IMR-90 (cell line): ENCODE results near the gene RNASE12. TPM values are rescaled to one million over a fixed set of nuclear protein-coding genes. Genes with fewer than 3 reads are reported as not detected.

ENCODE experiments used
- ATAC-seq: fragments of 200-7000 bp; cut with Tn5 transposase; 2 replicates; pipeline ENCODE4 v1.9.1; 2020; ENCODE audit warnings: low read depth, mild to moderate bottlenecking, moderate library complexity
- BruUV-seq: library from RNA; stranded (reverse); fragments of 400-500 nt; replicated peaks from 2 replicates; lab custom pipeline; 2021; lab: Mats Ljungman, UMichigan
- CTCF ChIA-PET: fragments of 300-600 bp; formaldehyde crosslinking; extraction: SDS; loops from one replicate; lab custom pipeline; 2021; ENCODE audit warnings: antibody characterized with exemption; lab: Yijun Ruan, JAX
- POLR2A ChIA-PET: fragments of 300-600 bp; sonication (Branson Sonifier 250); formaldehyde crosslinking; loops from one replicate; lab custom pipeline; 2022; ENCODE audit warnings: antibody characterized with exemption; ENCODE audit not compliant: unreplicated experiment; lab: Charles Lee
- DNase-seq: peaks from one replicate; pipeline ENCODE4 v3.0.0; 2013
- H2AFZ ChIP-seq: replicated peaks from 2 replicates; pipeline ENCODE3; 2013; ENCODE audit warnings: low read length, mild to moderate bottlenecking; ENCODE audit not compliant: poor library complexity
- H2AK5ac ChIP-seq: 2 replicates; pipeline ENCODE4 v1.6.1; 2013; ENCODE audit warnings: low read depth, low read length, inconsistent platforms
- H2AK9ac ChIP-seq: replicated peaks from 2 replicates; pipeline ENCODE3; 2013; ENCODE audit warnings: mild to moderate bottlenecking, low read depth, low read length, moderate library complexity; ENCODE audit not compliant: poor library complexity
- H2BK120ac ChIP-seq: 2 replicates; pipeline ENCODE4 v1.6.1; 2013; ENCODE audit warnings: low read depth, low read length, inconsistent platforms
- H2BK15ac ChIP-seq: 3 replicates; pipeline ENCODE4 v1.6.1; 2013; ENCODE audit warnings: low read depth, low read length, inconsistent platforms
- H2BK20ac ChIP-seq: 2 replicates; pipeline ENCODE4 v1.6.1; 2013; ENCODE audit warnings: low read depth, mild to moderate bottlenecking, inconsistent platforms, low read length, moderate library complexity
- H2BK5ac ChIP-seq: 2 replicates; pipeline ENCODE4 v1.6.1; 2013; ENCODE audit warnings: mild to moderate bottlenecking, low read depth, low read length, inconsistent platforms; ENCODE audit not compliant: poor library complexity, severe bottlenecking
- H3K14ac ChIP-seq: replicated peaks from 2 replicates; pipeline ENCODE4 v1.6.1; 2013; ENCODE audit warnings: low read depth, low read length, inconsistent platforms
- H3K18ac ChIP-seq: 2 replicates; pipeline ENCODE4 v1.6.1; 2013; ENCODE audit warnings: low read depth, low read length, control low read depth
- H3K23ac ChIP-seq: 2 replicates; pipeline ENCODE4 v1.6.1; 2013; ENCODE audit warnings: low read depth, low read length, inconsistent platforms
- H3K27ac ChIP-seq: 2 replicates; pipeline ENCODE4 v1.5.1; 2013; ENCODE audit warnings: mild to moderate bottlenecking, control low read depth, low read length; ENCODE audit not compliant: insufficient read depth
- H3K27me3 ChIP-seq: 2 replicates; pipeline ENCODE4 v1.6.1; 2013; ENCODE audit warnings: low read length; ENCODE audit not compliant: control insufficient read depth, insufficient read depth
- H3K36me3 ChIP-seq: 2 replicates; pipeline ENCODE4 v1.6.1; 2013; ENCODE audit warnings: low read length, mixed read lengths; ENCODE audit not compliant: control insufficient read depth, insufficient read depth
- H3K4ac ChIP-seq: 2 replicates; pipeline ENCODE4 v1.6.1; 2013; ENCODE audit warnings: low read depth, low read length, inconsistent platforms
- H3K4me1 ChIP-seq: 2 replicates; pipeline ENCODE4 v1.6.1; 2013; ENCODE audit warnings: low read length, mixed read lengths; ENCODE audit not compliant: control insufficient read depth, insufficient read depth
- H3K4me2 ChIP-seq: 2 replicates; pipeline ENCODE4 v1.6.1; 2013; ENCODE audit warnings: low read depth, mild to moderate bottlenecking, control low read depth, low read length, moderate library complexity
- H3K4me3 ChIP-seq: 2 replicates; pipeline ENCODE4 v1.5.1; 2013; ENCODE audit warnings: low read depth, mild to moderate bottlenecking, control low read depth, low read length, moderate library complexity; ENCODE audit not compliant: insufficient read depth
- H3K56ac ChIP-seq: 2 replicates; pipeline ENCODE4 v1.6.1; 2013; ENCODE audit warnings: low read length, inconsistent platforms; ENCODE audit not compliant: insufficient read depth; ENCODE audit errors: extremely low read depth
- H3K79me1 ChIP-seq, 2 experiments: 2 replicates each; pipeline ENCODE4 v1.6.1; 2013; ENCODE audit warnings: low read length in 2 of 2, inconsistent platforms in 1 of 2, low read depth in 1 of 2
- H3K9ac ChIP-seq: 2 replicates; pipeline ENCODE4 v1.6.1; 2013; ENCODE audit warnings: low read depth, low read length, control low read depth
- H3K9me1 ChIP-seq: 2 replicates; pipeline ENCODE4 v1.6.1; 2013; ENCODE audit warnings: low read length, inconsistent platforms; ENCODE audit not compliant: insufficient read depth
- H3K9me3 ChIP-seq: 2 replicates; pipeline ENCODE4 v1.6.1; 2013; ENCODE audit warnings: low read length; ENCODE audit not compliant: control insufficient read depth, insufficient read depth
- H4K20me1 ChIP-seq: 2 replicates; pipeline ENCODE4 v1.6.1; 2013; ENCODE audit warnings: low read length, inconsistent platforms; ENCODE audit not compliant: insufficient read depth
- H4K5ac ChIP-seq: 2 replicates; pipeline ENCODE4 v1.6.1; 2013; ENCODE audit warnings: mild to moderate bottlenecking, low read depth, low read length, control low read depth
- H4K8ac ChIP-seq, 2 experiments: 2 replicates each; pipeline ENCODE4 v1.6.1; 2013; ENCODE audit warnings: low read depth in 2 of 2, low read length in 2 of 2, control low read depth in 1 of 2, inconsistent platforms in 1 of 2
- H4K91ac ChIP-seq: 2 replicates; pipeline ENCODE4 v1.6.1; 2013; ENCODE audit warnings: low read depth, low read length, inconsistent platforms; ENCODE audit not compliant: insufficient read depth
- BHLHE40 ChIP-seq: fragments of 150-350 bp; IDR thresholded peaks from 2 replicates; pipeline ENCODE4 v1.6.1; 2016; ENCODE audit warnings: mild to moderate bottlenecking, low read depth, low read length
- CEBPB ChIP-seq: IDR thresholded peaks from 2 replicates; pipeline ENCODE4 v1.6.1; 2012; ENCODE audit warnings: low read depth, low read length, improper control_type of control experiment
- CHD1 ChIP-seq: IDR thresholded peaks from 2 replicates; pipeline ENCODE4 v1.6.1; 2012; ENCODE audit warnings: low read depth, low read length, improper control_type of control experiment
- FOS ChIP-seq: fragments of 150-350 bp; IDR thresholded peaks from 2 replicates; pipeline ENCODE4 v1.6.1; 2016; ENCODE audit warnings: low read depth, low read length
- MAFK ChIP-seq: IDR thresholded peaks from 2 replicates; pipeline ENCODE4 v1.6.1; 2012; ENCODE audit warnings: low read depth, low read length, improper control_type of control experiment
- MAZ ChIP-seq: IDR thresholded peaks from 2 replicates; pipeline ENCODE4 v1.6.1; 2012; ENCODE audit warnings: low read depth, mild to moderate bottlenecking, low read length, improper control_type of control experiment, moderate library complexity, borderline replicate concordance
- MXI1 ChIP-seq: IDR thresholded peaks from 2 replicates; pipeline ENCODE4 v1.6.1; 2012; ENCODE audit warnings: low read depth, mild to moderate bottlenecking, low read length, moderate library complexity, borderline replicate concordance
- POLR2A ChIP-seq: IDR thresholded peaks from 2 replicates; pipeline ENCODE4 v1.6.1; 2012; ENCODE audit warnings: mild to moderate bottlenecking, low read depth, low read length
- RAD21 ChIP-seq: IDR thresholded peaks from 2 replicates; pipeline ENCODE4 v1.6.1; 2012; ENCODE audit warnings: low read length, improper control_type of control experiment
- RCOR1 ChIP-seq: IDR thresholded peaks from 2 replicates; pipeline ENCODE4 v1.6.1; 2012; ENCODE audit warnings: mild to moderate bottlenecking, low read length, improper control_type of control experiment; ENCODE audit not compliant: insufficient replicate concordance
- RFX5 ChIP-seq: IDR thresholded peaks from 2 replicates; pipeline ENCODE4 v1.8.0; 2012; ENCODE audit warnings: low read depth, mild to moderate bottlenecking, low read length, moderate library complexity
- SMC3 ChIP-seq: fragments of 150-350 bp; IDR thresholded peaks from 2 replicates; pipeline ENCODE4 v1.6.1; 2016; ENCODE audit warnings: low read depth, mild to moderate bottlenecking, antibody characterized with exemption, low read length, moderate library complexity
- USF2 ChIP-seq: fragments of 150-350 bp; IDR thresholded peaks from 2 replicates; pipeline ENCODE4 v1.6.1; 2017; ENCODE audit warnings: mild to moderate bottlenecking, antibody characterized with exemption, low read length, low read depth
- WGBS, 2 experiments: methylation state at CpG; one replicate each; pipeline versions ENCODE4 v1.1.5 to v1.1.7; 2013; ENCODE audit warnings: missing lambda C conversion rate in 2 of 2; ENCODE audit not compliant: insufficient read length in 1 of 2; ENCODE audit errors: extremely low coverage in 2 of 2; 5-methylcytosine and 5-hydroxymethylcytosine counted together
- dilution Hi-C: fragments of 300-500 bp; cut with HindIII; formaldehyde crosslinking; loops from one replicate; pipeline ENCODE4 v1.14.3; 2018; ENCODE audit warnings: low sequenced_read_pairs; ENCODE audit not compliant: unreplicated experiment
- in situ Hi-C: fragments of 300-500 bp; cut with MboI; formaldehyde crosslinking; loops from 3 replicates; pipeline ENCODE4 v1.14.3; 2019; ENCODE audit warnings: low sequenced_read_pairs, inconsistent platforms, mixed read lengths
- intact Hi-C: fragments of 100-400 bp; cut with micrococcal nuclease; formaldehyde crosslinking; loops from 2 replicates; pipeline ENCODE4 v1.10.0; 2022
- polyA plus RNA-seq, 3 experiments: library from polyadenylated mRNA; depleted of rRNA; stranded (reverse); fragments of >200 nt; gene quantifications; 2 replicates each; pipeline ENCODE4 v1.2.3, GENCODE V29; 2012; ENCODE audit warnings: low replicate concordance in 1 of 3
- total RNA-seq: library from RNA; depleted of rRNA; stranded (reverse); fragments of >200 nt; gene quantifications from 2 replicates; pipeline ENCODE4 v1.2.3, GENCODE V29; 2012
- TF ChIP-seq, protein P1 (sequence below): fragments of 150-350 bp; IDR thresholded peaks from 2 replicates; pipeline ENCODE4 v1.6.1; 2016; ENCODE audit warnings: low read depth, mild to moderate bottlenecking, low read length, moderate library complexity, borderline replicate concordance
- TF ChIP-seq, protein P2 (sequence below): conservative IDR thresholded peaks from 2 replicates; pipeline ENCODE4 v1.5.1; 2012; ENCODE audit warnings: mild to moderate bottlenecking, low read depth, low read length, improper control_type of control experiment

Gene RNASE12
- total and polyA plus RNA-seq, 2 of the 4 experiments (the other 2 are of a cell fraction), result not detected

DNA sequence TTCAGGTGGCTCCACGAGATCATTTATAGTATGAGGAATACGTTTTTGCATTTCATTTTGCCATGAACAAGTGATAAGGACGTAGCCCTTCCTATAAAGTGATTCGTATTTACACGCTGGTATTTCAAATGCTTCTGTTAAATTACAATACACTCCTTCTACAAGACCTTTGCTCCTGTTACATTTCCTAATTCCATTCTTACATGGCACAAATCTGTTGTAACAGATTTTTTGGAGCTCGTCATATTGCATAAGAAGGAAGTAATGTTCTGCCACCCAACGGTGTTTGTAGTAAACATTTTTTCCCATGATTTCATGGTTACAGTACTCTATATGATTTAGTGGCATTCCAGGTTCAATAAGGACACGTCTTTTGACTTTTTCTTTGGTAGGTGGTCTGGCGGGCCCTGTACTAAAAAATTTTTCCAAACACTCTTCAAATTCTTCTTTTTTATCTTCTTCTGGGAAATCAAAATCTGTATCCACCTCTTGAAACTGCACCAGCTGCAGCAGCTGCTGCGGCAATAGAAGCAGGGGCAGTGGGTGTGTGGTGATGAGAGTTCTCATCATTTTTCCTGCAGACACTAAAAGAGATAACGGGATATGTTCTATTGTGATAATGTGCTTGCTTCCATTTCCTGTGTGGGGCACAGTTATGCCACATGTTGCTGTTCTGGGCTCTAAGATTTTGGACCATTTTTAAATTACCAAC lies 34.5 kb downstream of the RNASE12 start:
- no peak overlapping the region for H4K5ac ChIP-seq
- no TSS peak for BruUV-seq
- H3K36me3 ChIP-seq, result no peaks in the 10 kb centered on the region
- POLR2A ChIA-PET, result no interaction called here
- H2BK120ac ChIP-seq, result no peak overlapping the region
- CTCF ChIA-PET, result no interaction called here
- no peak overlapping the region for H3K23ac ChIP-seq
- DNase-seq (no peak), ATAC-seq (no peak)
- no peak overlapping the region for H2BK20ac ChIP-seq
- no peak overlapping the region for H3K9ac ChIP-seq
- no peak overlapping the region for H3K56ac ChIP-seq
- no peak overlapping the region for H3K4ac ChIP-seq
- no peak overlapping the region for H2AK5ac ChIP-seq
- H2BK5ac ChIP-seq, result no peak overlapping the region
- H2AK9ac ChIP-seq, result no peak overlapping the region
- H3K4me3 ChIP-seq, result no peak overlapping the region
- H3K27ac ChIP-seq, result no peak overlapping the region
- H4K91ac ChIP-seq, result no peak overlapping the region
- no peaks in the 10 kb centered on the region for H3K79me1 ChIP-seq
- no peak overlapping the region for H2AFZ ChIP-seq
- no peak overlapping the region for H3K18ac ChIP-seq
- TF ChIP-seq MAFK (no peak), POLR2A (no peak), BHLHE40 (no peak), USF2 (no peak), RCOR1 (no peak), MAZ (no peak), RFX5 (no peak), CHD1 (no peak), MXI1 (no peak), FOS (no peak), RAD21 (no peak), SMC3 (no peak), CEBPB (no peak)
- TF ChIP-seq, protein P1, sequence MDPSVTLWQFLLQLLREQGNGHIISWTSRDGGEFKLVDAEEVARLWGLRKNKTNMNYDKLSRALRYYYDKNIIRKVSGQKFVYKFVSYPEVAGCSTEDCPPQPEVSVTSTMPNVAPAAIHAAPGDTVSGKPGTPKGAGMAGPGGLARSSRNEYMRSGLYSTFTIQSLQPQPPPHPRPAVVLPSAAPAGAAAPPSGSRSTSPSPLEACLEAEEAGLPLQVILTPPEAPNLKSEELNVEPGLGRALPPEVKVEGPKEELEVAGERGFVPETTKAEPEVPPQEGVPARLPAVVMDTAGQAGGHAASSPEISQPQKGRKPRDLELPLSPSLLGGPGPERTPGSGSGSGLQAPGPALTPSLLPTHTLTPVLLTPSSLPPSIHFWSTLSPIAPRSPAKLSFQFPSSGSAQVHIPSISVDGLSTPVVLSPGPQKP, result no peak
- TF ChIP-seq, protein P2, sequence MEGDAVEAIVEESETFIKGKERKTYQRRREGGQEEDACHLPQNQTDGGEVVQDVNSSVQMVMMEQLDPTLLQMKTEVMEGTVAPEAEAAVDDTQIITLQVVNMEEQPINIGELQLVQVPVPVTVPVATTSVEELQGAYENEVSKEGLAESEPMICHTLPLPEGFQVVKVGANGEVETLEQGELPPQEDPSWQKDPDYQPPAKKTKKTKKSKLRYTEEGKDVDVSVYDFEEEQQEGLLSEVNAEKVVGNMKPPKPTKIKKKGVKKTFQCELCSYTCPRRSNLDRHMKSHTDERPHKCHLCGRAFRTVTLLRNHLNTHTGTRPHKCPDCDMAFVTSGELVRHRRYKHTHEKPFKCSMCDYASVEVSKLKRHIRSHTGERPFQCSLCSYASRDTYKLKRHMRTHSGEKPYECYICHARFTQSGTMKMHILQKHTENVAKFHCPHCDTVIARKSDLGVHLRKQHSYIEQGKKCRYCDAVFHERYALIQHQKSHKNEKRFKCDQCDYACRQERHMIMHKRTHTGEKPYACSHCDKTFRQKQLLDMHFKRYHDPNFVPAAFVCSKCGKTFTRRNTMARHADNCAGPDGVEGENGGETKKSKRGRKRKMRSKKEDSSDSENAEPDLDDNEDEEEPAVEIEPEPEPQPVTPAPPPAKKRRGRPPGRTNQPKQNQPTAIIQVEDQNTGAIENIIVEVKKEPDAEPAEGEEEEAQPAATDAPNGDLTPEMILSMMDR, result no peak
- H3K27me3 ChIP-seq, result no peaks in the 10 kb centered on the region
- no peak overlapping the region for H4K8ac ChIP-seq
- no peaks in the 10 kb centered on the region for H3K9me3 ChIP-seq
- H3K14ac ChIP-seq, result no peak overlapping the region
- no CpG with 5 or more reads among the region's 11 CpGs for WGBS, 2 experiments
- intact Hi-C loops (no loop called here), in situ Hi-C loops (no loop called here), dilution Hi-C loops (no loop called here)
- no peak overlapping the region for H2BK15ac ChIP-seq
- no peaks in the 10 kb centered on the region for H4K20me1 ChIP-seq
- no peaks in the 10 kb centered on the region for H3K4me1 ChIP-seq
- H3K4me2 ChIP-seq, result no peak overlapping the region
- no peaks in the 10 kb centered on the region for H3K9me1 ChIP-seq
